Prostate gland (tissue), 2 donors: ENCODE measurements around the gene FASN.

Experiments
- POLR2A ChIP-seq: fragments of 450-650 bp; IDR thresholded peaks from one replicate; pipeline ENCODE4 v1.6.1; 2016; ENCODE audit warnings: antibody characterized with exemption, mild to moderate bottlenecking
- POLR2AphosphoS5 ChIP-seq: sonication (generic); formaldehyde crosslinking; IDR thresholded peaks from one replicate; pipeline ENCODE4 v1.6.1; 2017; ENCODE audit warnings: antibody characterized with exemption
- TF ChIP-seq, protein P1 (sequence below), 4 experiments: fragments of 200-600 bp in 2 of 4; fragments of 450-650 bp in 2 of 4; sonication (generic) in 2 of 4; IDR thresholded peaks; 1 replicate in 3 of 4; 2 replicates in 1 of 4; pipeline ENCODE4 v1.5.1; 2016 to 2019; ENCODE audit warnings: antibody characterized with exemption in 4 of 4, mild to moderate bottlenecking in 2 of 4, moderate library complexity in 2 of 4

DNA sequence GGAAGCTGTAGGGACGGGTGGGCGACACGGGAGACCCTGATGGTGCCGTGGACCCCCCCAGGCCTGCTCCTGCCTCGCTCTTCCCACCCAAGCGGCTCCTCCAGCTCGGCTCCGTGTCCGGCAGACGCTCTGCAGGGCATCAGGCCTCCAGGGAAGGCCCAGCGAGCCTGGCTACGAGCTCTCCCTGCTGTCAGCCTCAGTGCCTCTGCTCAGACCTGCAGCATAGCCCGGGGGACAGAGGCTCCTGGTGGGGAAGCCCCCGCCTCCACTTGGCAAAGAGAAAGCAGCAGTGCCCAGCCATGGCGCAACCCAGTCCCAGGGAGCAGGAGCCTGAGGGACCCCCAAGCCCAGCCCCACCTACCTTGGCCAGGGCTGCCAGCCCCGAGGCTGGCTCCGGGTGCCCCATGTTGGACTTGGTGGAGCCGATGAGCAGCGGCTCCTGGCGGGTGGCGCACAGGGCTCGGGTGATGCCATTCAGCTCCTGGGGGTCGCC lies 5.9 kb downstream of the FASN start:
- no peak for TF ChIP-seq POLR2A
- TF ChIP-seq, protein P1, sequence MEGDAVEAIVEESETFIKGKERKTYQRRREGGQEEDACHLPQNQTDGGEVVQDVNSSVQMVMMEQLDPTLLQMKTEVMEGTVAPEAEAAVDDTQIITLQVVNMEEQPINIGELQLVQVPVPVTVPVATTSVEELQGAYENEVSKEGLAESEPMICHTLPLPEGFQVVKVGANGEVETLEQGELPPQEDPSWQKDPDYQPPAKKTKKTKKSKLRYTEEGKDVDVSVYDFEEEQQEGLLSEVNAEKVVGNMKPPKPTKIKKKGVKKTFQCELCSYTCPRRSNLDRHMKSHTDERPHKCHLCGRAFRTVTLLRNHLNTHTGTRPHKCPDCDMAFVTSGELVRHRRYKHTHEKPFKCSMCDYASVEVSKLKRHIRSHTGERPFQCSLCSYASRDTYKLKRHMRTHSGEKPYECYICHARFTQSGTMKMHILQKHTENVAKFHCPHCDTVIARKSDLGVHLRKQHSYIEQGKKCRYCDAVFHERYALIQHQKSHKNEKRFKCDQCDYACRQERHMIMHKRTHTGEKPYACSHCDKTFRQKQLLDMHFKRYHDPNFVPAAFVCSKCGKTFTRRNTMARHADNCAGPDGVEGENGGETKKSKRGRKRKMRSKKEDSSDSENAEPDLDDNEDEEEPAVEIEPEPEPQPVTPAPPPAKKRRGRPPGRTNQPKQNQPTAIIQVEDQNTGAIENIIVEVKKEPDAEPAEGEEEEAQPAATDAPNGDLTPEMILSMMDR (IDR thresholded peaks at IDR 0.05) = no peak
- no peak for TF ChIP-seq POLR2AphosphoS5
